Inferior parietal cortex (tissue), 1 donor: ENCODE measurements around the gene UPB1.
A peak's percentile ranks its signal among the peaks of the same experiment; 100 is the strongest.

ENCODE experiments used
- DNase-seq: peaks from one replicate; pipeline ENCODE4 v3.0.0-alpha.2; 2016; ENCODE audit errors: extremely low spot score

Gene UPB1

GRCh38 chr22:24504540-24504939 is 9.4 kb downstream of the UPB1 start:
- no peak for DNase-seq

GRCh38 chr22:24504956-24505736 is 10.0 kb downstream of the UPB1 start:
- no peak for DNase-seq

GRCh38 chr22:24506802-24507438 is 11.8 kb downstream of the UPB1 start:
- DNase-seq: no peak

- DNase-seq: no peak
Observed at GRCh38 chr22:24507716-24508115, 12.6 kb downstream of the UPB1 start.

- DNase-seq: no peak
Observed at GRCh38 chr22:24510637-24511625, 15.8 kb downstream of the UPB1 start.

- DNase-seq: no peak
Observed at GRCh38 chr22:24512043-24512442, 16.9 kb downstream of the UPB1 start.

GRCh38 chr22:24513378-24514240 is 18.5 kb downstream of the UPB1 start:
- DNase-seq: no peak

GRCh38 chr22:24514241-24515026 is 19.3 kb downstream of the UPB1 start:
- no peak for DNase-seq

- no peak for DNase-seq
Observed at GRCh38 chr22:24515027-24515338, 19.9 kb downstream of the UPB1 start.

- no peak for DNase-seq
Observed at GRCh38 chr22:24516301-24516737, 21.2 kb downstream of the UPB1 start.

- DNase-seq: no peak
Observed at GRCh38 chr22:24517446-24517845, 22.3 kb downstream of the UPB1 start.

GRCh38 chr22:24518228-24518627 is 23.1 kb downstream of the UPB1 start:
- no peak for DNase-seq

- DNase-seq: no peak
Observed at GRCh38 chr22:24518771-24519485, 23.8 kb downstream of the UPB1 start.

GRCh38 chr22:24519496-24519895 is 24.4 kb downstream of the UPB1 start:
- no peak for DNase-seq

- peak; percentile 22 for DNase-seq
Observed at GRCh38 chr22:24521791-24522245, 26.7 kb downstream of the UPB1 start.

GRCh38 chr22:24523873-24524272 is 28.7 kb downstream of the UPB1 start:
- no peak for DNase-seq

- DNase-seq: peak; percentile 77
Observed at GRCh38 chr22:24525416-24526037, 30.4 kb downstream of the UPB1 start.

- no peak for DNase-seq
Observed at GRCh38 chr22:24526191-24526590, 31.1 kb downstream of the UPB1 start.

GRCh38 chr22:24529898-24530297 is 34.8 kb downstream of the UPB1 start:
- no peak for DNase-seq
